Pons (tissue), 1 donor: ENCODE data around the gene BCL11B.

Experiments
- DNase-seq: peaks from one replicate; pipeline ENCODE4 v3.0.0-alpha.2; 2016; ENCODE audit warnings: low spot score

The BCL11B gene

DNA sequence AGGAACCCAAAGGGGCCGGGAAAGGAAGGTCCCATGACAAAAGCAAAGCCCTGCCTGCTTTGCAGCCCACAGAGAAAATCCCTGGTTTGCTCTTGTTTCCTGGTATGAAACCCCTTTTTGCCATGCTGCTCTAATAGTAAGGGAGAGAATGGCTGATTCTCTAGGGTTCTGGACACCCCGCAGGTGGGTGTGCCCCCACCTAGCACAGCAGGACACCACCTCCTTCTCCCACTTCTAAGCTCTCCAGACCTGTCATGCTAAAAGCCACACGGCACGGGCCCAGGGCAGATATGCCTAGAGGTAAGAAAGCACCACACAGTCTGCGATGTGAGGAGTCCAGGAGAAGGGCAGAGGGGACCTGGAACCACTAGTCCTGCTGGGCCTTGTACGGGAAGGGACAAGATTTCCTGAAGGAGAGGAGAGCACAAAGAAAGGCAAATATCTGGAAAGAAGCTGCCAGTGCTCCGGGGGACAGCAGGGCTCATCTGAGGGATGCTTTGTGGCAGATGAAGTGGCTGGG, 113.3 kb downstream of the BCL11B start:
- no peak for DNase-seq

DNA sequence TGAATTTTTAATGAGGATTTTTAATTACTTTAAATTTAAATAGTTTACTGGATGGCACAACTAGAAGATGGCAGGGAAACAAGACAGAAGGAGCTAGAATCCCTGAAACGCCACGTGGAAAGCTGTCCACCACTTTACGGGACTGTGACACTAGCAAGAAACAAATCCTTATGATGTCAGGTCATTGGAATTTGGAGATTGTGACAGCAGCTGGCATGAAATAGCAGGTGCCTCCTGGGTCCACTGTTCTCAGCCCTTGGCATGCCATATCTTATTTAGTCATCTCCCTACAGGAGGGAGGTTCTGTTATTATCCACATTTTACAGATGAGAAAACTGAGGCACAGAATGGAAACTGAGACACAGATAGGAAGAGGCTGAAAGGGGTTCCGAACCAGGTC, 113.8 kb downstream of the BCL11B start:
- DNase-seq, result no peak

DNA sequence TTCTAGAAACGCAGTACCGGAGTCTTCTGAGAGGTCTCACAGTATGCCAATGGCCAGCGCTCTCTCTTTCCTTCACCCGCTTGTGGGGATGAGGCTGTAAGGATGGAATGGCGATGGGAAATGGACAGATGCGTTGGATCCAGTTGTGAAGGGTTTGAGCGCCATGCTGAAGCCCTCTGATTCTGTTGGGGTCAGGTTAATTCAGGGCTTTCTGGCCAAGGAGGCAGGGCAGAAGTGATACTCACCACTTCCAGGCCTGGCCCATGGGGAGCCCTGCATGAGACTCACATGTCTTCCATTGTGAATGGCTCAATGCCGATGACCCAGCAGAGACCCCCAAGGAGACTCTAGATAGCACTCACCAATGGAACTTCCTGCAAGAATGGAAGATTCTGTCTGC, 114.3 kb downstream of the BCL11B start:
- DNase-seq, result no peak

DNA sequence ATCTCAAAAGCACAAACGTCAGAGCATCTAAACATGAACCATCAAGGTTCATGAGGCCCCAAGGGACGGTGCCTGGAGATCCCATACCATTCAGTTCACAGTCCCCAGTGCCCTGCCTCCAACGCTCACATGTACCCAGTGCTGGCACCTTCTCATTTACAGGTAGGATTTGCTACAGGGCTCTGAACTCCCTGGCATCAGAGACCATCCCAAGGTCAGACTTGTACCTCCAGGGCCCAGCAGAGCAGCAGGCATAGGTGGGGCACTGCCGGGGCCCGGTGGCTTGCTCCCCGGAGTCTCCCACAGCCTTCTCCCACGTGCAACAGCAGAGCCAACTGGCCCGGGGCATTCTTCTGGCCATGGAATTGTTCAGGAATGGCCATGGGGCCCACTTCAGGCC, 114.8 kb downstream of the BCL11B start:
- no peak for DNase-seq

DNA sequence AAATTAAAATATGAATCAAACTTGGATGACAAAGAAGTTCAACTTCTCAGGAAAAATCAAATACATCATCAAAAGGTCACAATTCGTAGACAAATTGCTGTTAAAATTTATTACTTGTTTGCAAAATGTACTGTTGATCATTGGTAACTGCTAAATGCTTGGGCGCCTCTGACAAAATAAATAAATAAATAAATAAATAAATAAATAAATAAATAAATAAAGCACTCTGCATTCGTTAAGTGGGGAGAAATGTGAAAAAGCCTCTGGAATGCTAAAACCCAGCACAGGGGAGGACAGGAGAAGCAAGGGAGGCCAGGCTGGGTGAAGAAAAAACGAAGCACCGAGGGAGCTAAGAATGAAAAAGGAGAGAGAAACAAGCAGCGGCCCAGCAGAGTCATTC, 115.2 kb downstream of the BCL11B start:
- DNase-seq, result no peak

DNA sequence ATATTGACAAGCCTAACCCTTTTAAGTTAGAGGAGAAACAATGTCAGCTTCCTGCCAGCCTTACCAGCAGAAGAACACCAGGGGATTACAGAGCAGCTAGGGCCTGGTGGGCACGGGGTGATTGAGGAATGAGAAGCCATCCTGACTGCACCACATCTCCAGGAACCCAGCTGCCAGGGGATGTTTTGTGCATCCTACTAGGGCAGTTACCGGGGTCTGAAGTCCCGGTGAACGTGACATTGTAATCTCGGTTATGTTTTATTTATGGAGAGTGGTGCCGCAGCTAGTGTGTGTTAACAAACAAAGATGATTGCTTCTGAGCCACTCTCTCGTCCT, 115.9 kb downstream of the BCL11B start:
- DNase-seq, result no peak

DNA sequence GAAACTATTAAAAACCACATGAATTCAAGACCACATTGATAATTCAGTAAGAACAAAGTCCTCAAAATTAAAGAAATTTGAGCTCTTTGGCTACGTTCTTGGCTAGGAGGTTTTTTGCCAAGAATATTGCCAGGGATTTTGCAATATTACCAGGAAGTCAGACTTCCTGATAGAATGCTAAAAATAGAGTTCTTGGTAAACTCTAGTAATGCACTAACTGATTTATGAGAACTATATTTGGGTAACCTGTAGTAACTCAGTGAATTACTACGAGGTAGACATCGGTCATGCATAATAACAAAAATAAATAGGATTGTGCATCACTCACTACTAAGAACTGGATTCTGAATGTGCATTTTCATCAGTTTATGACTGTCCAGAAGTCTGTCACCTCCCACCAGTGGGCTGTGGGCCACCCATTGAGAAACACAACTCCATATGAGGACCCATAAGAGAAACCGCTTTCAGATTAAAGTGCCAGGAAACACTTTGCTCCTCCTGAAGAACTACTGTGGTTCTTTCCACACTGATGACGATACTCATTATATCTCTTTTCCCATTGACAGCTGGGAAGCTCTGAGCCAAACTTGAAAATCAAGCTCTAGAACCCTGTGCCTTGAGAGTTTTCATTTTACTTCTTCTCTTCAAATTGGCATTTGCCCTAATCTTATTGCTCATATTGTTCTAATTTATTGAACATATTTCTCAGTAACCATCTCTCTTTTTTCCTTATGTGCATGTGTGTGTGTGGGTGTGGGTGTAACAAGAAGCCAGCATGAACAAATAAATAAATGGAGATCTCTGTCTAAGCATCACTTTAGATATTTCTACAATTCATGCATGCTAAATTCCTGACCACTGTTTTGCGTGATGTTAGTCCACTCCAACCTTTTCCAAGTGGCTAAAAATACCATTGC, 116.6 kb downstream of the BCL11B start:
- no peak for DNase-seq

DNA sequence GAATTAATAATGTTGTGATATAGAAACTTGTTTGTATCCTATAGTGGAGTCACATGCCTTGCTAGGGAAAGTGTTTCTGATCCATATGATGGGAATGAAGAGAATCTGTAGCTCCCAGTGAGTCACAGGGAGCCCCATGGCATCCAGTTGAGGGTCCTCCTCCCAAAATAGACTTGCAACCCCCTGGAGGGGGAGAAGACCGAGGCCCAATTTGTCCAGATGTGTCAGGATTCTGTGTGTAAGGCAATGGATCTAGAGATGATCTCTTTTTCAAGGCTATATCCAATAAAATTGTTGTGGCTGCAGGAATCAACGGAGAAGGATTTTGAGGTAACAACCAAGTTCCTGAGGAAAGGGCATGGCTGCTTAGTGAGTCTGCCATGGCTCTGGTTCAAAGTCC, 121.8 kb downstream of the BCL11B start:
- DNase-seq, result no peak

DNA sequence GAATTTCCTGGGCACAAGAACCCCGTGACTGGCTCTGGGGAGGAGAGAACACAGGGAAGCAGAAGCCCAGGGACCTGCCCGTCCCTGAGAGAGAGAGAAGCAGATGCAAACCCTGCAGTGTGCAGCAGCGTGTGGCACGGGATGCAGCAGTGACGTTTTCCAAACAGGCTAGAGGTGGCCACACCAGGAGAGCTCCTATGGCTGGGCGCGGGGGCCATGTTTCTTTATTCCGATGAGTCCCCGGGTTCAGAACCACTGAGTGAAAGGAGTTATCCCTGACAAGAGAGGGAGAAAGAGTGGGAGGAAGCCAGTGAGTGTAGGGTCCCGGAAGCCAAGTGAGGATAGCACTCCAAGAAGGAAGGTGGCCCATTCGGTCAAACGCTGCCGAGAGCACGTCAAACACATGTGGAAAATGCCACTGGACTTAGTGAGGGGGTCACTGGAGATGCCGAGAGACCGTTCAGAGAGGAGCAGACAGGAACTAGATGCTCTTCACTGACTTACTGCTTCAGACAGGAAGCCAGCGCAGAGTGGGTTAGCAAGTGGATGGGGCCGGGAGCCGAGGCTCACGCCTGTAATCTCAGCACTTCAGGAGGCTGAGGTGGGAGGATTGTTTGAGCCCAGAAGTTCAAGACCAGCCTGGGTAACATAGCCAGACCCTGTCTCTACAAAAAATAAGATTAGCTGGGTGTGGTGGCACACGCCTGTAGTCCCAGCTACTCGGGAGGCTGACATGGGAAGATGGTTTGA, 123.0 kb downstream of the BCL11B start:
- no peak for DNase-seq

DNA sequence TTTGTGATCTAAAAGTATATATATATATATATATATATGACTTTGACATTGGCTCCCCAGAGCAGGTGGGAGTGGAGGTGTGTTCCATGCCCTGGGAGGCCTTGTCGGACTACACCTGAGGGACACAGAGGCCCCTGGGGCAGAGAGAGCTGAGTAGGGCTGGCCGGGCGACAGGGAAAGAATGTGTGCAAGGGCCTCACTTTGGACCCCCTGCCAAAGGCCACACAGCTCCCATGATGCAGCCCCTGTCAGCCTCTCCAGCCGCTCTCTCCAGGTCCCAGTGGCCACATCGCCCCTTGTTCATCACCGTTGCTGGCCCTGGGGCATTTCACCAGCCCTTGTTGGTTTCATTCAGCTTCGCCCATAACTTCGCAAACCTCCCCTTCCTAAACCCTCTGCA, 123.9 kb downstream of the BCL11B start:
- DNase-seq, result no peak

DNA sequence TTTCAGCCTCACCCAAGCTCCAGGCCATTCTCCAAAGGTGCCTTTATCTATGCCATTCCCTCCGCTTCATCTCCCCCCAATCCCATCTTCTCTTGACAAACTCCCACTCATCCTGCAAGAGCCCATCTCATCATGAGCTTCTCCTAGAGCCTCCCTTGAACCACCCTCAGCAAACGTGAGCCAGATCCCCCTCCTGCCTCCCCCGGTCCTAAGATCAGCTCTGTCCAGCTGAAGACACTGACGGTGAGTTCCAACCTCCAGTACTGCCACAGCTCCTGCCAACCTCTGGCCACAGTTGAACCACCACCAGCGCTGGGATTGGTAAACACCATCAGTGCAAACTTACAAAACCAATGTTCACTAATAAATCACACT, 124.6 kb downstream of the BCL11B start:
- DNase-seq, result no peak

DNA sequence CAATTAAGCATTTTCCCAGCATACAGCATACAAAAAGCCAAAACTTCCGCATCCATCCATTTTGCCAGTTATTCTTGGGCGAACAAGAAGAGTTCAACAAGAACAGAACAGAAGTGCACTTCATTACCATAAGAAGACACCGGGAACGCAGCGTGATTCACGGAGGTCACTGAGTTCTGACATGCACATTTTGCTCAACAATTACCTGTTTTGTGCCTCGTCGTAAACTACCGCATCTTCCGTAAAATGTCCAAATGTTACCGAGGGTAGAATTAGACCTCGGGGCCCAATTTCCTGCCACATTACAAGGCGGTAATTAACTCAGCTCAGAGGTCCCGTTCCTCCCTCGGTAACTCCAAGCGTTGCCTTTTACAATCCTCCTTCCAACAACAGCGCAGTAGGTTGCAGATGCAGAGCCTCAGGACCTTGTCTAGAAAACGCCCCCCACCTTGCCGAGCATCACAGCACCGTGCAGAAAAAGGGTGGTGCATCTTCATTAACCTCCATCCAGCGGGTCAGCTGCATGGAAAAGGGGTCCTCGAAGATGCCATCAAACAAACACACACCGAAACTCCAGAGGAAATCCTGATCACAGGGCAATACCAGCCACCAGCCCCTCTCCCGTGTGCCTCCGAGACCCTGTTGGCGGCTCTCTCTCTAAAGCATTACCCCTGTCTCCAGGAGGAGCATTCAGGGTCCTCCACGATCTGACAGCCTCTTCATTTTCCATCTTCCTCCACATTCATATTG, 125.2 kb downstream of the BCL11B start:
- no peak for DNase-seq

DNA sequence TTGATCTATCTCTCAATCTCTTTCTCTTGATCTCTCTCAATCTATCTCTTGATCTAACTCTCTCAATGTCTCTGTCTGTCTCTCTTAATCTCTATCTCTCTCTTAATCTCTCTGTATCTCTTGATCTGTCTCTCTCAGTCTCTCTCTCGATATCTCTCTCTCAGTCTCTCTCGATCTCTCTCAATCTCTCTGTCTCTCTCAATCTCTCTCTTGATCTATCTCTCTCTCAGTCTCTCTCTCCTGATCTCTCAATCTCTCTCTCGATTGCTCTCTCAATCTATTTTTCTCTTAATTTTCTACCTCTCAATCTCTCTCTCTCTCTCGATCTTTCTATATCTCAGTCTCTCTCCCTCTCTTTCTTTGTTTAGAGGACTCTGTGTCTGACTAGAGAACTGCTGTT, 126.7 kb downstream of the BCL11B start:
- DNase-seq, result no peak

DNA sequence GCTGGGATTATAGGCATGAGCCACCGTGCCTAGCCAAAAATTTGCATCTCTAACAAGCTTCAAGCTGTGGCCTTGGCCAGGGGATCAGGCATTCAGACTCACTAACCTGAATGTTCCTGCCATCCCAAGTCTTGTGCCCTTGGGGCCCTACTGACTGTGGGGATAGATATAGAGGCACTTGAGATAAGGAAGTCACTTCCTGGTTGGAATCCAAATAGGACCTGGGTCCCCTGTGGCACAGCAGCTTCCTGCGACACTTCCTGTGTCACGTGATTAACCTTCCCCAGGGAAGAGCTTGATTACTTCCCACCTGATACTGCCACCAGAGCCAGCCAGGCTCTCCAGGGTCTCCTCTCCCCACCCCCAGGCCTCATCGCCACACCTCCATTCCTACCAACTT, 128.2 kb downstream of the BCL11B start:
- DNase-seq, result no peak

DNA sequence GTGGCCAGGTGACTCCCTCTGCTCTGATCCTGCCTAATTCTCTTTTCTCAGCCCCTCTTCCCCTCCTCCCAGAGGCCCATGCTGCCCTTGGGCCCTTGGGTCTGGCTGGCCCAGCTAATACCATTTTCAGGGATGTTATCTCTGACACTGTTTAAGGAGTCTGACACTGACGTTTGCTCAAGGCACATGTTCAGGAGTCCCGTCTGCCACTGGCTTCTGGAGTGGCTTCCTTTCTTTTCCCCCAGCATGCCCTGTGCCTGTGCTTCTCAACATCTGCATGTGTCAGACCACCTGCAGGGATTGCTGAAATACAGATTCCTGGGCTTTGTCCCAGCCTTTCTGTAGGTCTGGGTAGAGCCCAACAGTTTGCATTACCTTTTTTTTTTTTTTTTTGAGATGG, 128.9 kb downstream of the BCL11B start:
- DNase-seq, result no peak

DNA sequence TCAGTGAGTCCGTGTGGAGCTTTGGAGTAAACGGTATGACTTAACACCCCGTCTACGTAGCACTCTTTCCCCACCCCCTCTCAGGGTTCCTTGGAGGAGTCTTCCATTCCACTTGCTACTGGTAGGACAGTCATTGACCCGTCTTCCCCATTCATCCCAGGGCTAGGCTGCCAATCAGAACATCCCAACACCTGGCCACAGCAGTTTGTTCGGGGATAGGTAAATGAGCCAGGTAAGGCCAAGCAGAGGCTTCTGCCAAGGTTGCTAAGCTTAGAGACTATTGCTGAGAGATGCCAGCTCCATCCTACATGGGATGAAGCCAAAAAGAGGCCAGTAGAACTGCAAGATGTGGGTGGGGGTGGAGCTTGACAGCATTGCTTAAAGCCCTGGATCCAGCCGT, 130.8 kb downstream of the BCL11B start:
- DNase-seq, result no peak

DNA sequence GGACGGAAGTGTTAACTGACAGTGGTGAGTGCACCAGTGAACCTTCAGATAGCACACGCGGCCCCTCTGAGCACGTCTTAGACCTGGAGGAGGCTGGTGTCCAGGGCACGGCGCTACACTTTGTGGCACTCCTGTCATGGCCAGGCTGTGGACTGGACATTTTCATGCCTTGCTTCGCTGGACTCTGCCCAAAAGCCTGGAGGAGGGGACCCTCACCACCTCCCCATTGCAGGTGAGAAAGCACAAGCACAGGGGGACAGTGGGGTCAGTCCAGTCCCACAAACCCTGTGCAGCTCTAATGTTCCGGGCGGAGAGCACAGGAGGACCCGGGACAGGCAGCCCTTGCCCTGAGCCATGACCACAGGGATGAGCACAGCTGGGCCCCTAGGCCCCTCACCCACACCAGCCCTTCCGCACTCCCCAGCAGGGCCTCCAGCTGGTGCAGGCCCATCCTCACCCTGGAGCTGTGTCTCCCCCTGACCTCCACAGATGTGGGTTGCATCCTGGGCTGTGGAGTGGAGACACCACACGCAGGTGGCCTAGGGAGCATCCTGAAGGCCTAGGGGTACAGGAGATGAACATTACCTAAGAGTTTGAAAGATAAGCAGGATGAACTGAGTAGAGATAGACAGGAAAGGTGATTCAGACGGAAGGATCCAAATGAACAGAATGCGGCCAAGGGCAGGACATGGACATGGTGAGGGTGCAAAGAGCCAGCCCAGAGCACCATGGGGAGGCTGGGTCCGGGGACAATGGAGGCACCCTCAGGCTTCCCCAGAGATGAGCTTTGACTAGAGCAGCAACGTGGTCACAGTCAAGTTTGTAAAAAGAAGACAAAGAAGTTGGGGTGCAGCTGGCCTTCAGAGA, 132.8 kb downstream of the BCL11B start:
- DNase-seq, result no peak

DNA sequence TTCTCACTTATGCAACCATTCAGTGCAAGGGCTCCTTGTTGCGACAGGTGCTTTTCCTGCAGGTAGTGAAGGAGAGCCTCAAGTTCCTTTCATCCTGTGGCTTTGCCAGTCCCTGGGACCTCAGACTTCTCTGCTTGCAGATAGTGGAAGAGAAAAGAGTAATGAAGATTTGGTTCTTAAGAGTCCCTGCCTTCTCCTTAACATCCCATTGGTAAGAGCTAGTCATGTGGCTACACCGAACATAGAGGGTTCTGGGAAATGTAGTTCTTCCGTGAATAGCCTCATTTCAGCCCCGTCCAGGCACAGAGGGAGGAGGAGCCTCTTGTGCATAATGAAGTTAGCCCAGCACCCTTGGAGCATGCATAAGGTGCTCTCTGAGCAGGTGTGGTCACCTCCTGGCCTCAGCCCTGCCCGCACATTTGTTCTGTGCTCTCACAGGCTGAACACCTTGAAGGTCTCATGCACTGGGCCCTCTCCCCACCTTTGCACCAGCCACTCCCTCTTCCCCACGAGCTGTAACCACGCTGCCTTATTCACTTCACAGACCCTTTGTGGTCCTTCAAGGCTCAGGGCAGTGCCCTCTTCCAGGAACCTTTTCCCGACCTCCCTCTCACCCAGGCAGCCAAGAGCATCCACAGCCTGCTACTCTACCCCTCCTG, 134.0 kb downstream of the BCL11B start:
- DNase-seq, result no peak

DNA sequence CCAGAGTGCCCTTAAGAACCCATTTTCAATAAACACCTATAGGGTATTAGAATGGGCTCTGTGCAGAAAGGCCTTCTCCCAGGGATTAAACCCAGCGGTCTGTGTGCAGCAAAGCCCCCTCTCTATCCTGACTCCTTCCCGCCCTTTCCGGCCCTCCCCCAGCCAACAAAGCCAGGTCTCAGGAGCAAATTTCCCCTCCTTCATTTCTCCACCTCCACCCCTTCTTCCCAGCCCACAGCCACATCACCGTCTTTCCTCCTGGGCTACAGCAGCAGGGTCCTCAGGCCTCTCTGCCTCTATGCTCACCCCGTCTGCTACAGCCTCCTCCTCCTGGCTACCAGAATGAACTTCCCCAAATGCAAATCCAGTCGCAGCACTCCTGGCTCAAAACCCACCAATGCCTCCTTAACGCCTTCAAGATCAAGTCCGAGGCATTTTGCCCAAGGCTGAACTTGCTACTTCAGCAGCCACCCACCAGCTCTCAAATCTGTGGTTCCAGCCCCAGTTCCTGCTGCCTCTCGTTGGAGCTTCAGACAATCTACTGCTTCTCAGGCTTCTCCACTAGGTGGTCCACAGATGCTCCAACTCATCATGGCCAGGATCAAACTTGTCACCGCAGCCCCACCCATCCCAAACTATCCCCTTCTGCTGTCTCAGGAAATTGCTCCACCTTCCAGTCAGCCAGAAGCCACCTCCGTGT, 134.8 kb downstream of the BCL11B start:
- no peak for DNase-seq

DNA sequence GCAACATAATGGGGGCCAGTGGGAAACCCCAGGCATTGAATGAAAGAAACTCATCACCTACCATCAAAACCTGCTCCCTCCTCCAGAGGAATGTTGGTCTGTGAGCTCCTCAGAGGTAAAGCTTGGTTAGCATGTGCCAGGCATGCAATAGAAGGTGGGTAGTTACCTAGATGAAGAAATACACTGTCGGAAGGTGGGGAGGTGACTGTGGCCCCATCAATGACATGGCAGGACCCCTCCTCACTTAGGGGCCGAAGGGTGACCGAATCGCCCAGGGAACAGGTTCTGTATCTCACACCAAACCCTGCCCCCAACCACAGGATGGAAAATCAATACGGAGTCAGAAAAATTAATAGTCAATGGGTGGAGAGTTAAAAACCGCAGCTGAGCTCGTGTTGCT, 135.6 kb downstream of the BCL11B start:
- no peak for DNase-seq

DNA sequence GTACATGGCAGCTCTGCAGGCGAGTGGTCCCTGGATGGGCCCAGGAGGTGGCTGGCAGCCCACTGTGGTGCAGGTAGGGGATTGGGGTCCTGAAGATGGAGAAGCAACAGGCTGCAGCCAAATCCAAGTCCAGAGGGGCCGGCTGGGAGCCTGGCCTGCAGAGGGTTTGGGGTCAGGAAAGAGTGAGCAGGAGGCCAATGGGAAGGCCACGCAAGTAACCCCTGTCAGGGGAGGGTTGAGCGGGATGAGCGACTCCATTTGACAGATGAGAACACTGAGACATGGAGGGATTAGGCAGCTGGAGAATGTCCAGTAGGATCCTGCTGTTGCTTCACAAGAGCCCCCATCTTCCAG, 136.0 kb downstream of the BCL11B start:
- no peak for DNase-seq
